K562 treated with DMSO at 1 percent for 48 hours (cell line): ENCODE data around the gene PLSCR5. TPM values are rescaled to one million over a fixed set of nuclear protein-coding genes. Genes with fewer than 3 reads are reported as not detected.

Source experiments
- total RNA-seq: library from RNA; unstranded; fragments of 300-600 nt; gene quantifications from 2 replicates; pipeline ENCODE4 v1.2.3, GENCODE V29; 2022; ENCODE audit warnings: low replicate concordance; ENCODE audit errors: extremely low read depth

Gene PLSCR5
- not detected in 2 replicates for total RNA-seq

GRCh38 chr3:146605106-146605505 lies at the start of gene PLSCR5:
TSS of gene PLSCR5 (minus strand) at chr3:146605346. CDS start at chr3:146605212, 134 bp downstream.

DNA sequence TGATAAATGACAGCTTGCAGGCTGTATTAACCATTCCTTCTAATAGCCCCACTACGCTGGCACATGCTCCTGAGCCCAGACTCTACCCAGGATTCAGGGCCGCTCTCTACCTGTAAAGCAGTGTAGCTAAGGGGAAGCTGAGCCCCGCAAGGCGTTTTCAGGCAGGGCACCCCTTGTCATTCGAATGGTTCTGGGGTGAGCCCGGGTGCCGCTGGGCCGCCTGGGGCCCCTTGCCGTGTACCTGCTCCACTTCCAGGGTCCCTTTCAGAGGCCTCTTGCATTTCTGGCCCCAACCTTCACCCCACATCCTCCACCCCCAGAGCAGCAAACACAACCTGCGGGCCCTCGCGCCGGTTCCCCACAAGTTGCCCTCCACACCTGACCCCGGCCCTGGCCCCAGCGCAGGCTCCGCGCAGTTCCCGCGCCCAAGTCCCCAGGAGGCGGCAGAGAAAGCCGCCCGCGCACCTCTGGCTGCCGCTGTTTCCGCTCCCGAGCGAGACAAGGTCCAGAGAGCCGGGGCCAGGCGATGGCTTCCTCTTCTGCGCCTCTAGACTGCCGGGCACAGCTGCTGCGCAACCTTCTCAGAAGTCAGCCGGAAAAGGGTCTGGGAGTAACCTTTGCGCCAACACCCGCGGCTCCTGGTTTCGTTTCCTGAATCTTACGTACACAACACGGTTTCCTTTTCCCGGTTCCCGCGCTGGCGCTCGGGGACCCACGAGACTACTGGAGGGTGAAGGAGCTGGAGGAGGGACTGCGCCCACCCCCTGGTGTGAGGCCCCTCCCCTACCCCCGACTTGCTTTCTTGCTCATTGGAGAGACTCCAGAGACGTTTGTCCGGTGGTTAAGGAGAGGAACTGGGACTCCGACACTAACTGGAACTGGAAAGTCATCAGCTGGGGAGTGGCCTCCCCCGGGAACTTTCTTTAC lies 60.9 kb downstream of the PLSCR5 start, which contains the start of gene PLSCR1:
TSS of gene PLSCR1 (minus strand) at position 606 of the 927 bp plus-strand sequence. CDS start 8,055 bp downstream, outside the sequence.

Other genes with a start within 250 kb of the PLSCR5 start
- not detected in 2 replicates for gene PLSCR2, start 135.8 kb downstream of the PLSCR5 start, total RNA-seq
- gene PLSCR1, start 60.7 kb downstream of the PLSCR5 start, total RNA-seq, result not detected in 2 replicates